ENCODE measurements around the gene RPRD1B.
"Not testable (repeated sequence)": the region's sequence is repeated elsewhere in the genome, so short reads cannot be mapped to it uniquely, and the experiment has no call there.

DNA sequence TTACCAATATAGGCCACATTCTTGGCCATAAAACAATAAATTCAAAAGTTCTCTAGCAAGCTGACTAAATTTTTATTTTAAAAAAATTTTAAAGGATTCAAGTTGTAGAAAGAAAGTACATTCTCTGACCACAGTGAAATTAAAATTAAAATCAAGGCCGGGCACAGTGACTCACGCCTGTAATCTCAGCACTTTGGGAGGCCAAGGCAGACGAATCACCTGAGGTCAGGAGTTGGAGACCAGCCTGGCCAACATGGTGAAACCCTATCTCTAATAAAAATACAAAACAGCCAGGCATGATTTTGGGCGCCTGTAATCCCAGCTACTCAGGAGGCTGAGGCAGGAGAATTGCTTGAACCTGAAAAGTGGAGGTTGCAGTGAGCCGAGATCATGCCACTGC, 68.7 kb downstream of the RPRD1B start:
- TF ChIP-seq EZH2 (IDR thresholded peaks at IDR 0.05; ENCODE audit: borderline replicate concordance, low read depth, low read length, severe bottlenecking): not testable (repeated sequence)
- TF ChIP-seq, protein P1, sequence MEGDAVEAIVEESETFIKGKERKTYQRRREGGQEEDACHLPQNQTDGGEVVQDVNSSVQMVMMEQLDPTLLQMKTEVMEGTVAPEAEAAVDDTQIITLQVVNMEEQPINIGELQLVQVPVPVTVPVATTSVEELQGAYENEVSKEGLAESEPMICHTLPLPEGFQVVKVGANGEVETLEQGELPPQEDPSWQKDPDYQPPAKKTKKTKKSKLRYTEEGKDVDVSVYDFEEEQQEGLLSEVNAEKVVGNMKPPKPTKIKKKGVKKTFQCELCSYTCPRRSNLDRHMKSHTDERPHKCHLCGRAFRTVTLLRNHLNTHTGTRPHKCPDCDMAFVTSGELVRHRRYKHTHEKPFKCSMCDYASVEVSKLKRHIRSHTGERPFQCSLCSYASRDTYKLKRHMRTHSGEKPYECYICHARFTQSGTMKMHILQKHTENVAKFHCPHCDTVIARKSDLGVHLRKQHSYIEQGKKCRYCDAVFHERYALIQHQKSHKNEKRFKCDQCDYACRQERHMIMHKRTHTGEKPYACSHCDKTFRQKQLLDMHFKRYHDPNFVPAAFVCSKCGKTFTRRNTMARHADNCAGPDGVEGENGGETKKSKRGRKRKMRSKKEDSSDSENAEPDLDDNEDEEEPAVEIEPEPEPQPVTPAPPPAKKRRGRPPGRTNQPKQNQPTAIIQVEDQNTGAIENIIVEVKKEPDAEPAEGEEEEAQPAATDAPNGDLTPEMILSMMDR (IDR thresholded peaks at IDR 0.05; ENCODE audit: borderline replicate concordance, extremely low read depth, low read length, poor library complexity, severe bottlenecking): not testable (repeated sequence)

All from DND-41 (cell line).